Trophoblast cell (in vitro differentiated cells and primary cell): Measurements from ENCODE around the gene FGFBP3.

ENCODE experiments used
- DNase-seq, 2 donors: peaks; one replicate each; pipeline ENCODE4 v3.0.0-alpha.2; 2016
- H2AFZ ChIP-seq: 2 replicates; pipeline ENCODE4 v1.6.1; 2013; ENCODE audit warnings: low read length, moderate library complexity, mild to moderate bottlenecking; ENCODE audit not compliant: insufficient read depth, poor library complexity
- H2AK5ac ChIP-seq: 2 replicates; pipeline ENCODE4 v1.6.1; 2013; ENCODE audit warnings: mild to moderate bottlenecking, low read length
- H2BK120ac ChIP-seq: 2 replicates; pipeline ENCODE4 v1.6.1; 2013; ENCODE audit warnings: low read length, mild to moderate bottlenecking, moderate library complexity; ENCODE audit not compliant: insufficient read depth, poor library complexity
- H2BK12ac ChIP-seq: 2 replicates; pipeline ENCODE4 v1.6.1; 2013; ENCODE audit warnings: mild to moderate bottlenecking, low read length, moderate library complexity
- H2BK5ac ChIP-seq: 2 replicates; pipeline ENCODE4 v1.6.1; 2013; ENCODE audit warnings: low read length, low read depth, moderate library complexity, mild to moderate bottlenecking; ENCODE audit not compliant: poor library complexity
- H3K14ac ChIP-seq: 2 replicates; pipeline ENCODE4 v1.6.1; 2013; ENCODE audit warnings: mild to moderate bottlenecking, low read length
- H3K18ac ChIP-seq: 2 replicates; pipeline ENCODE4 v1.6.1; 2013; ENCODE audit warnings: mild to moderate bottlenecking, low read length
- H3K23ac ChIP-seq: 2 replicates; pipeline ENCODE4 v1.6.1; 2013; ENCODE audit warnings: low read length
- H3K27ac ChIP-seq: 2 replicates; pipeline ENCODE4 v1.5.1; 2013; ENCODE audit warnings: low read depth, mild to moderate bottlenecking, inconsistent platforms, low read length, moderate library complexity
- H3K27me3 ChIP-seq: 2 replicates; pipeline ENCODE4 v1.6.1; 2013; ENCODE audit warnings: inconsistent platforms, mild to moderate bottlenecking, low read length, moderate library complexity; ENCODE audit not compliant: insufficient read depth
- H3K36me3 ChIP-seq, 2 experiments: 1 replicate in 1 of 2; 2 replicates in 1 of 2; pipeline ENCODE4 v1.6.1; 2013; ENCODE audit warnings: low read length in 2 of 2, mild to moderate bottlenecking in 2 of 2, moderate library complexity in 1 of 2; ENCODE audit not compliant: insufficient read depth in 2 of 2, control insufficient read depth in 1 of 2
- H3K4ac ChIP-seq: 2 replicates; pipeline ENCODE4 v1.6.1; 2013; ENCODE audit warnings: low read depth, mild to moderate bottlenecking, low read length, moderate library complexity
- H3K4me1 ChIP-seq, 2 experiments: 1 replicate in 1 of 2; 2 replicates in 1 of 2; pipeline ENCODE4 v1.6.1; 2013; ENCODE audit warnings: low read length in 2 of 2, mild to moderate bottlenecking in 2 of 2, moderate library complexity in 1 of 2; ENCODE audit not compliant: insufficient read depth in 2 of 2, control insufficient read depth in 1 of 2
- H3K4me2 ChIP-seq: 2 replicates; pipeline ENCODE4 v1.6.1; 2013; ENCODE audit warnings: inconsistent platforms, mild to moderate bottlenecking, low read length, moderate library complexity
- H3K4me3 ChIP-seq: 2 replicates; pipeline ENCODE4 v1.5.1; 2013; ENCODE audit warnings: mild to moderate bottlenecking, low read depth, low read length, inconsistent platforms
- H3K79me1 ChIP-seq: one replicate; pipeline ENCODE4 v1.6.1; 2013; ENCODE audit warnings: low read length
- H3K79me2 ChIP-seq: 2 replicates; pipeline ENCODE4 v1.6.1; 2013; ENCODE audit warnings: low read length, mild to moderate bottlenecking; ENCODE audit not compliant: control insufficient read depth, insufficient read depth, poor library complexity
- H3K9ac ChIP-seq: 2 replicates; pipeline ENCODE4 v1.6.1; 2013; ENCODE audit warnings: mild to moderate bottlenecking, low read length
- H3K9me3 ChIP-seq: 2 replicates; pipeline ENCODE4 v1.6.1; 2013; ENCODE audit warnings: low read depth, mild to moderate bottlenecking, control low read depth, inconsistent platforms, low read length; ENCODE audit not compliant: insufficient read depth
- H4K12ac ChIP-seq: 2 replicates; pipeline ENCODE4 v1.6.1; 2013; ENCODE audit warnings: low read depth, mild to moderate bottlenecking, low read length, moderate library complexity
- H4K8ac ChIP-seq: 2 replicates; pipeline ENCODE4 v1.6.1; 2013; ENCODE audit warnings: low read depth, mild to moderate bottlenecking, low read length, moderate library complexity
- H4K91ac ChIP-seq: one replicate; pipeline ENCODE4 v1.6.1; 2013; ENCODE audit warnings: low read depth, mild to moderate bottlenecking, low read length, moderate library complexity
- WGBS: extraction: QIAGEN DNeasy Blood & Tissue Kit; methylation state at CpG from one replicate; pipeline ENCODE4 v1.1.7; 2013; ENCODE audit warnings: missing lambda C conversion rate; ENCODE audit not compliant: insufficient read length, insufficient coverage; ENCODE audit errors: extremely low coverage; 5-methylcytosine and 5-hydroxymethylcytosine counted together

The FGFBP3 gene

DNA sequence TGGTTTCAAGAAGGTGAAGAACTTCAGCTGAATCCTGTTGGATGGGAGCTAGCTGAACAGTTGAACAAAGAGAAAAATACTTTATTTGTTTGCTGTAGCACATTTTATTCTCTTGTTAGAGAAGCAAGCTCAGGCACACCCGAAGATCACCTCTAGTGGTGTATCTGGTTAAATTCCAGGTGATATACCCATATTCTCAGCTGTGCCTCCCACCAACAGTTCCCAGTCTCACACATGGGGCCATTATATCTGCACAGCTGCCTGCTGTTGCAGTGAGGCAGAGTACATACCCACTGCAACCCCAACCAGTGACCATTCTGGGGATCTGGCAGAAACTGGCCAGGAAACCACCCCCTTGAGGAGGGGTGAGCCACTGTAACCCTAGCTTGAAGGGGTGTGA lies 23.5 kb upstream of the FGFBP3 start:
- Histone ChIP-seq H3K36me3 (peaks cover 9 to 13% of the 10 kb centered on the region in 2 experiments), H3K14ac (no peak overlapping the region), H2BK12ac (no peak overlapping the region), H3K27me3 (no peaks in the 10 kb centered on the region), H4K12ac (no peak overlapping the region), H3K4me2 (no peak overlapping the region), H4K91ac (no peak overlapping the region), H3K4ac (peak overlapping the region; percentile 86), H2BK5ac (no peak overlapping the region), H3K23ac (no peak overlapping the region), H3K4me1 (peaks cover 2 to 4% of the 10 kb centered on the region in 2 experiments), H3K79me1 (no peaks in the 10 kb centered on the region), H2AK5ac (no peak overlapping the region), H3K9ac (no peak overlapping the region), H3K79me2 (peaks cover 2% of the 10 kb centered on the region), H4K8ac (no peak overlapping the region), H3K27ac (no peak overlapping the region), H2AFZ (no peak overlapping the region), H3K4me3 (no peak overlapping the region), H3K9me3 (no peaks in the 10 kb centered on the region), H3K18ac (peak overlapping the region; percentile 80), H2BK120ac (no peak overlapping the region)
- no CpG with 5 or more reads among the region's 1 CpG for WGBS
- DNase-seq: no peak

DNA sequence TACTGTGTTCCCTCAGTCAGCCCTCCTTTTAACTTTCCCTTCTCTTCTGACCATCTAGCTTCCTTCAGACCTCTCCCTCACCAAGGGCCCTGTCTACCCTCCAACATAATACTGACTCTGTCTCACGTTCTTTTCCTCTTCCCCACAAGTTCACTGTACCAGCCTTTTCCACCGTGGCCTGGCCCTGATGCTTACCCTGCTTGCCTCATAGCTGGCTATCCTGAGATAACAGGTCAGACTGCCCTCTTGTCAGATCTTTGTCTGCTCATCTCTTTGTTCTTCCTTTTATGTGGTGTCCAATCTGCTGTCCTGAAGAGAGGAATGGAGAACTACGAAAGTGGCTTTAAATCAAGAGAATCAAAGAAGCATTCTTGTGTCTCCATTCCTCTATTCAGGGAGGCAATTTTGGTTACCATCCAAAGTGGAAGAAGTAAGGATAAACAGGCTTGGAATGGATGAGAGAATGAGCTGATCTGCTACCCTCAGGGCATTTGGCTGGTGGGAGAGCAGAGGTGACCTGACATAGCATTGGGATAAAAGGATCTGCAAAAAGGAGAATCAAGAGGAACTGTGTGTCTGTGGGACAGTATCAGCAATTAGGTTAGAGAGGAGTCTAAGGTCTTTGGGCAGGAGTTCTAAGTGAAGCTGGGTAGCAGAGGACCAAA lies 22.4 kb upstream of the FGFBP3 start:
- Histone ChIP-seq H3K18ac (no peak overlapping the region), H4K91ac (no peak overlapping the region), H3K23ac (no peak overlapping the region), H3K4me1 (peaks cover 2 to 4% of the 10 kb centered on the region in 2 experiments), H3K79me1 (no peaks in the 10 kb centered on the region), H3K27me3 (no peaks in the 10 kb centered on the region), H3K9ac (no peak overlapping the region), H2BK120ac (no peak overlapping the region), H3K14ac (no peak overlapping the region), H4K8ac (no peak overlapping the region), H3K4me3 (no peak overlapping the region), H3K36me3 (peaks cover 7 to 8% of the 10 kb centered on the region in 2 experiments), H3K27ac (no peak overlapping the region), H2BK5ac (no peak overlapping the region), H3K79me2 (peaks cover 2% of the 10 kb centered on the region), H3K4me2 (no peak overlapping the region), H2BK12ac (no peak overlapping the region), H3K4ac (no peak overlapping the region), H2AFZ (no peak overlapping the region), H4K12ac (no peak overlapping the region), H2AK5ac (no peak overlapping the region), H3K9me3 (no peaks in the 10 kb centered on the region)
- no CpG with 5 or more reads among the region's 3 CpGs for WGBS
- DNase-seq: peak in 1 of 2 donors; percentile 37

DNA sequence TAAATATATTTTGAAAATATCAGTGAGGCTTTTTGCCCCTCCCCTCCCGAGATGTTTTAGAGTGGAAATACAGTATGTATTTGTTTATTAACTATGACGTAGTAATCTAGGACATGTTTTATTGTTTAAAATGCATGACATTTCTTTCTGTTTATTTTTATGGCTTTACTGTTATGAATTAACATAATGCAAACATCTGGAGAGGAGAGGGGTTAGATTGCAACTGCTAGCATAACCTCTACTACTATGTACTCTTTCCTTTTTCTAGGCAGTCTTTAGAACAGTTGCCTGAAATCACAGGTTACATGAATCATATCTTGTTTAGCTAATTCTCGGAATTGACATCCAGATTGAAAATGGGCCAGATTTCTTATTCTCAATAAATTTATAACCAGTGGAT lies 21.7 kb upstream of the FGFBP3 start:
- Histone ChIP-seq H2BK120ac (no peak overlapping the region), H3K4me3 (no peak overlapping the region), H3K23ac (no peak overlapping the region), H3K79me2 (peaks cover 2% of the 10 kb centered on the region), H3K79me1 (no peaks in the 10 kb centered on the region), H4K12ac (no peak overlapping the region), H2BK5ac (no peak overlapping the region), H3K9me3 (no peaks in the 10 kb centered on the region), H3K27ac (no peak overlapping the region), H2AK5ac (no peak overlapping the region), H3K14ac (no peak overlapping the region), H2AFZ (no peak overlapping the region), H4K91ac (no peak overlapping the region), H3K27me3 (no peaks in the 10 kb centered on the region), H2BK12ac (no peak overlapping the region), H3K4me2 (no peak overlapping the region), H3K18ac (no peak overlapping the region), H3K4ac (no peak overlapping the region), H4K8ac (no peak overlapping the region), H3K9ac (no peak overlapping the region), H3K4me1 (peaks cover 2 to 4% of the 10 kb centered on the region in 2 experiments), H3K36me3 (peaks cover 5 to 7% of the 10 kb centered on the region in 2 experiments)
- no peak for DNase-seq
- no CpG with 5 or more reads among the region's 3 CpGs for WGBS

DNA sequence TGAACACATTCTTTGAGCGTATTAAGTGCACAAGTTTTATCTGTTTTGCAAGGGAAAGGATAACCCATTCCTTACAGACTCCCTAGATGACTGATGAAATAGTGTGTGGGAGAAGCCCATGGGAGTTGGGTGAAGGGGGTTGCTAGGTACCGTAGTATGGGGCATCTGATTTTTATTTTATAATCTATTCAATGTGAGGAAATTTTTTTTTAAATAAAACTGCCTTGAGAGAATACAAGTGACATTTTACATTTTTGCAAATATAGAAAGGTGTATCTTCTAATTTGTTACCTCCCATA lies 15.7 kb upstream of the FGFBP3 start:
- H3K4me3 ChIP-seq: no peak overlapping the region
- WGBS: no CpG with 5 or more reads among the region's 2 CpGs
- DNase-seq: no peak
- peaks cover 6% of the 10 kb centered on the region for H3K79me1 ChIP-seq
- H3K14ac ChIP-seq: no peak overlapping the region
- no peak overlapping the region for H2BK120ac ChIP-seq
- peaks cover 3% of the 10 kb centered on the region for H3K79me2 ChIP-seq
- H2AK5ac ChIP-seq: no peak overlapping the region
- no peaks in the 10 kb centered on the region for H3K9me3 ChIP-seq
- no peak overlapping the region for H2BK12ac ChIP-seq
- H4K8ac ChIP-seq: no peak overlapping the region
- H3K4me1 ChIP-seq: peaks cover 2 to 4% of the 10 kb centered on the region in 2 experiments
- H3K9ac ChIP-seq: no peak overlapping the region
- H2BK5ac ChIP-seq: no peak overlapping the region
- H4K91ac ChIP-seq: no peak overlapping the region
- H3K4me2 ChIP-seq: peak overlapping the region; percentile 9
- no peak overlapping the region for H3K4ac ChIP-seq
- H3K23ac ChIP-seq: no peak overlapping the region
- H3K18ac ChIP-seq: no peak overlapping the region
- no peak overlapping the region for H3K27ac ChIP-seq
- no peak overlapping the region for H4K12ac ChIP-seq
- no peaks in the 10 kb centered on the region for H3K27me3 ChIP-seq
- H3K36me3 ChIP-seq: peaks cover 0 to 3% of the 10 kb centered on the region in 2 experiments
- H2AFZ ChIP-seq: no peak overlapping the region
